PC-3 (cell line): ENCODE measurements around the gene FKBP2.

Experiments
- CTCF ChIP-seq: fragments of 300-600 bp; sonication (generic); conservative IDR thresholded peaks from 2 replicates; pipeline ENCODE4 v1.5.1; 2017; ENCODE audit warnings: antibody characterized with exemption, low read depth, mild to moderate bottlenecking, low read length
- EZH2 ChIP-seq: fragments of 300-600 bp; sonication (generic); IDR thresholded peaks from one replicate; pipeline ENCODE4 v1.6.1; 2017; ENCODE audit warnings: antibody characterized with exemption, mild to moderate bottlenecking, low read length; ENCODE audit not compliant: unreplicated experiment
- EZH2phosphoT487 ChIP-seq: fragments of 300-600 bp; sonication (generic); IDR thresholded peaks from 2 replicates; pipeline ENCODE4 v1.6.1; 2018; ENCODE audit warnings: mild to moderate bottlenecking, antibody characterized with exemption, low read length, borderline replicate concordance

- no peak for TF ChIP-seq EZH2phosphoT487
- no peak for TF ChIP-seq EZH2
- no peak for TF ChIP-seq CTCF
Measured at GRCh38 chr11:64247729-64248531, 7.0 kb downstream of the FKBP2 start.
